ENCODE measurements around the gene MAPT. TPM values are rescaled to one million over a fixed set of nuclear protein-coding genes. Genes with fewer than 3 reads are reported as not detected.
A peak's percentile ranks its signal among the peaks of the same experiment; 100 is the strongest.

Gene MAPT
- total and polyA plus RNA-seq, 2 of the 13 experiments (the other 11 are each of a cell fraction or from before 2014, with no cell fraction given): 2.1 to 2.8 TPM

GRCh38 chr17:45948881-45949624, 54.7 kb downstream of the MAPT start (continued):
- TF ChIP-seq PATZ1 (CRISPR knock-in tag; IDR thresholded peaks at IDR 0.05) (peak; percentile 62; the same call in 1 of the 2 replicates), ZNF83 (CRISPR knock-in tag; IDR thresholded peaks at IDR 0.05; ENCODE audit: borderline replicate concordance) (no peak), ATAD3A (CRISPR knock-in tag; IDR thresholded peaks at IDR 0.05) (no peak), PRPF4 (IDR thresholded peaks at IDR 0.05; ENCODE audit: low read depth, low read length, poor library complexity, severe bottlenecking) (no peak), ZNF564 (CRISPR knock-in tag; IDR thresholded peaks at IDR 0.05) (no peak), ZNF552 (CRISPR knock-in tag; IDR thresholded peaks at IDR 0.05; ENCODE audit: borderline replicate concordance) (0 out of 2 replicates have a peak, but pooled peaks have one; percentile 23), ZNF878 (CRISPR knock-in tag; IDR thresholded peaks at IDR 0.05) (no peak), IRF1 (CRISPR knock-in tag; IDR thresholded peaks at IDR 0.05; ENCODE audit: low read depth) (no peak), ZNF30 (CRISPR knock-in tag; IDR thresholded peaks at IDR 0.05) (no peak), TOPORS (CRISPR knock-in tag; IDR thresholded peaks at IDR 0.05) (no peak), ARNT (IDR thresholded peaks at IDR 0.05) (no peak), SRSF4 (IDR thresholded peaks at IDR 0.05; ENCODE audit: low read depth, low read length, poor library complexity, severe bottlenecking) (no peak), MBNL3 (CRISPR knock-in tag; conservative IDR thresholded peaks at IDR 0.05) (no peak), ZBTB38 (CRISPR knock-in tag; IDR thresholded peaks at IDR 0.05) (peak; percentile 80), ZNF274 (CRISPR knock-in tag; IDR thresholded peaks at IDR 0.05) (0 out of 2 replicates have a peak, but pooled peaks have one; percentile 50), KDM4B (CRISPR knock-in tag; IDR thresholded peaks at IDR 0.05) (0 out of 2 replicates have a peak, but pooled peaks have one; percentile 33), ATF7-NPFF (CRISPR knock-in tag; IDR thresholded peaks at IDR 0.05; ENCODE audit: low read depth) (no peak), JARID2 (CRISPR knock-in tag; IDR thresholded peaks at IDR 0.05; ENCODE audit: insufficient replicate concordance) (no peak), LBX2 (CRISPR knock-in tag; IDR thresholded peaks at IDR 0.05; ENCODE audit: borderline replicate concordance) (no peak), ZNF280B (CRISPR knock-in tag; IDR thresholded peaks at IDR 0.05; ENCODE audit: borderline replicate concordance) (no peak), NFE2 (CRISPR knock-in tag; IDR thresholded peaks at IDR 0.05) (peak; percentile 100), CBFB (CRISPR knock-in tag; IDR thresholded peaks at IDR 0.05) (peak; percentile 52; the same call in 1 of the 2 replicates), KDM2A (CRISPR knock-in tag; IDR thresholded peaks at IDR 0.05; ENCODE audit: borderline replicate concordance, low read depth) (peak; percentile 94), ZNF253 (CRISPR knock-in tag; IDR thresholded peaks at IDR 0.05; ENCODE audit: borderline replicate concordance) (no peak), CHCHD3 (CRISPR knock-in tag; IDR thresholded peaks at IDR 0.05) (no peak), ZNF331 (CRISPR knock-in tag; IDR thresholded peaks at IDR 0.05) (peak; percentile 76; the same call in 1 of the 2 replicates), ZFP37 (CRISPR knock-in tag; IDR thresholded peaks at IDR 0.05; ENCODE audit: borderline replicate concordance) (no peak)

Data from HepG2 (cell line).